OCI-LY7 (cell line): ENCODE data around the gene MPEG1. TPM values are rescaled to one million over a fixed set of nuclear protein-coding genes. Genes with fewer than 3 reads are reported as not detected.

Experiments
- Bru-seq: library from RNA; stranded (reverse); fragments of 400-500 nt; gene quantifications from one replicate; lab custom pipeline; 2021; lab: Mats Ljungman, UMichigan
- BruChase-seq, 2 experiments: library from RNA; stranded (reverse); fragments of 400-500 nt; gene quantifications; one replicate each; lab custom pipeline; 2021; lab: Mats Ljungman, UMichigan
- BruUV-seq: library from RNA; stranded (reverse); fragments of 400-500 nt; replicated peaks from 2 replicates; lab custom pipeline; 2021; lab: Mats Ljungman, UMichigan
- CTCF ChIA-PET: fragments of 300-600 bp; sonication (Branson Sonifier 250); formaldehyde crosslinking; loops from one replicate; lab custom pipeline; 2022; ENCODE audit warnings: antibody characterized with exemption; ENCODE audit not compliant: unreplicated experiment; lab: Charles Lee
- POLR2A ChIA-PET: fragments of 300-600 bp; sonication (Branson Sonifier 250); formaldehyde crosslinking; loops from one replicate; lab custom pipeline; 2022; ENCODE audit warnings: antibody characterized with exemption; lab: Charles Lee
- DNase-seq: peaks from one replicate; pipeline ENCODE4 v3.0.0-alpha.2; 2015; ENCODE audit warnings: low spot score
- H2AFZ ChIP-seq: fragments of 200-600 bp; sonication (generic), shearing (Covaris generic); 2 replicates; pipeline ENCODE4 v1.6.1; 2014; ENCODE audit warnings: mild to moderate bottlenecking, antibody characterized with exemption, low read length, moderate library complexity
- H3K27ac ChIP-seq: fragments of 200-600 bp; sonication (generic); 2 replicates; pipeline ENCODE4 v1.5.1; 2014; ENCODE audit warnings: mixed run types, low read depth, mild to moderate bottlenecking, moderate library complexity, low read length, inconsistent platforms; ENCODE audit not compliant: poor library complexity, severe bottlenecking
- H3K36me3 ChIP-seq: fragments of 200-600 bp; sonication (generic); 2 replicates; pipeline ENCODE4 v1.6.1; 2014; ENCODE audit warnings: mild to moderate bottlenecking, antibody characterized with exemption, low read length, moderate library complexity, mixed read lengths; ENCODE audit not compliant: insufficient read depth
- H3K4me1 ChIP-seq: fragments of 200-600 bp; sonication (generic); 2 replicates; pipeline ENCODE4 v1.5.1; 2014; ENCODE audit warnings: mild to moderate bottlenecking, low read length; ENCODE audit not compliant: insufficient read depth, poor library complexity, severe bottlenecking
- H3K4me2 ChIP-seq: fragments of 200-600 bp; sonication (generic); 2 replicates; pipeline ENCODE4 v1.6.1; 2014; ENCODE audit warnings: mild to moderate bottlenecking, low read length
- H3K4me3 ChIP-seq: fragments of 200-600 bp; sonication (generic); 2 replicates; pipeline ENCODE4 v1.5.1; 2014; ENCODE audit warnings: mild to moderate bottlenecking, low read depth, low read length; ENCODE audit not compliant: poor library complexity, severe bottlenecking
- H3K79me2 ChIP-seq: fragments of 200-600 bp; sonication (generic); 2 replicates; pipeline ENCODE4 v1.6.1; 2016; ENCODE audit warnings: low read depth, mild to moderate bottlenecking, low read length, moderate library complexity, mixed read lengths; ENCODE audit not compliant: insufficient read depth
- H3K9me2 ChIP-seq: fragments of 200-600 bp; sonication (generic); 2 replicates; pipeline ENCODE4 v1.6.1; 2016; ENCODE audit warnings: mild to moderate bottlenecking, low read length, mixed read lengths; ENCODE audit not compliant: insufficient read depth
- H3K9me3 ChIP-seq: fragments of 200-600 bp; sonication (generic); 2 replicates; pipeline ENCODE4 v1.6.1; 2014; ENCODE audit warnings: mild to moderate bottlenecking, mixed run types, low read length, mixed read lengths
- H4K20me1 ChIP-seq: fragments of 200-600 bp; sonication (generic); 2 replicates; pipeline ENCODE4 v1.6.1; 2014; ENCODE audit warnings: mild to moderate bottlenecking, antibody characterized with exemption, low read length, moderate library complexity, mixed read lengths; ENCODE audit not compliant: insufficient read depth
- EZH2phosphoT487 ChIP-seq: fragments of 200-600 bp; sonication (generic); IDR thresholded peaks from 2 replicates; pipeline ENCODE4 v1.6.1; 2018; ENCODE audit warnings: low read depth, borderline replicate concordance, mild to moderate bottlenecking, mixed run types, antibody characterized with exemption, low read length, moderate library complexity, mixed read lengths
- intact Hi-C: fragments of 100-400 bp; cut with micrococcal nuclease; formaldehyde crosslinking; loops from one replicate; pipeline ENCODE4 v1.10.0; 2022; ENCODE audit not compliant: unreplicated experiment
- long read RNA-seq: library from polyadenylated mRNA; stranded (forward); transcript quantifications from one replicate; pipeline ENCODE4 v2.0.0, GENCODE V29; 2022
- total RNA-seq, 2 experiments: library from RNA; depleted of rRNA in 1 of 2; stranded (reverse); fragments of >200 nt in 1 of 2; shearing (Covaris generic) in 1 of 2; gene quantifications; 2 replicates each; pipeline ENCODE4 v1.2.3, GENCODE V29; 2014 to 2022
- TF ChIP-seq, protein P1 (sequence below): fragments of 200-600 bp; sonication (generic); conservative IDR thresholded peaks from 2 replicates; pipeline ENCODE4 v1.5.1; 2014; ENCODE audit warnings: mild to moderate bottlenecking, antibody characterized with exemption, low read length, moderate library complexity, mixed read lengths

The MPEG1 gene, protein sequence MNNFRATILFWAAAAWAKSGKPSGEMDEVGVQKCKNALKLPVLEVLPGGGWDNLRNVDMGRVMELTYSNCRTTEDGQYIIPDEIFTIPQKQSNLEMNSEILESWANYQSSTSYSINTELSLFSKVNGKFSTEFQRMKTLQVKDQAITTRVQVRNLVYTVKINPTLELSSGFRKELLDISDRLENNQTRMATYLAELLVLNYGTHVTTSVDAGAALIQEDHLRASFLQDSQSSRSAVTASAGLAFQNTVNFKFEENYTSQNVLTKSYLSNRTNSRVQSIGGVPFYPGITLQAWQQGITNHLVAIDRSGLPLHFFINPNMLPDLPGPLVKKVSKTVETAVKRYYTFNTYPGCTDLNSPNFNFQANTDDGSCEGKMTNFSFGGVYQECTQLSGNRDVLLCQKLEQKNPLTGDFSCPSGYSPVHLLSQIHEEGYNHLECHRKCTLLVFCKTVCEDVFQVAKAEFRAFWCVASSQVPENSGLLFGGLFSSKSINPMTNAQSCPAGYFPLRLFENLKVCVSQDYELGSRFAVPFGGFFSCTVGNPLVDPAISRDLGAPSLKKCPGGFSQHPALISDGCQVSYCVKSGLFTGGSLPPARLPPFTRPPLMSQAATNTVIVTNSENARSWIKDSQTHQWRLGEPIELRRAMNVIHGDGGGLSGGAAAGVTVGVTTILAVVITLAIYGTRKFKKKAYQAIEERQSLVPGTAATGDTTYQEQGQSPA
- total RNA-seq (2014; rRNA removed; shearing (Covaris generic)) (0.06 TPM in 1 of 2 replicates, not detected in the other), total RNA-seq (2022) (12.4 and 13.5 TPM in 2 replicates), Bru-seq, nascent RNA (percentile 94 among the genes with signal in this experiment), BruChase-seq, experiment 1, labeled RNA remaining after a 6-hour chase (percentile 89 among the genes with signal in this experiment), BruChase-seq, experiment 2, labeled RNA remaining after a 2-hour chase (percentile 97 among the genes with signal in this experiment)
- long read RNA-seq, full-length matches to known transcripts, result 9 of 9 reads
- long read RNA-seq, partial matches to known transcripts, result 0 of 9 reads
- long read RNA-seq, other reads (novel, unspliced or antisense), result 0 of 9 reads

DNA sequence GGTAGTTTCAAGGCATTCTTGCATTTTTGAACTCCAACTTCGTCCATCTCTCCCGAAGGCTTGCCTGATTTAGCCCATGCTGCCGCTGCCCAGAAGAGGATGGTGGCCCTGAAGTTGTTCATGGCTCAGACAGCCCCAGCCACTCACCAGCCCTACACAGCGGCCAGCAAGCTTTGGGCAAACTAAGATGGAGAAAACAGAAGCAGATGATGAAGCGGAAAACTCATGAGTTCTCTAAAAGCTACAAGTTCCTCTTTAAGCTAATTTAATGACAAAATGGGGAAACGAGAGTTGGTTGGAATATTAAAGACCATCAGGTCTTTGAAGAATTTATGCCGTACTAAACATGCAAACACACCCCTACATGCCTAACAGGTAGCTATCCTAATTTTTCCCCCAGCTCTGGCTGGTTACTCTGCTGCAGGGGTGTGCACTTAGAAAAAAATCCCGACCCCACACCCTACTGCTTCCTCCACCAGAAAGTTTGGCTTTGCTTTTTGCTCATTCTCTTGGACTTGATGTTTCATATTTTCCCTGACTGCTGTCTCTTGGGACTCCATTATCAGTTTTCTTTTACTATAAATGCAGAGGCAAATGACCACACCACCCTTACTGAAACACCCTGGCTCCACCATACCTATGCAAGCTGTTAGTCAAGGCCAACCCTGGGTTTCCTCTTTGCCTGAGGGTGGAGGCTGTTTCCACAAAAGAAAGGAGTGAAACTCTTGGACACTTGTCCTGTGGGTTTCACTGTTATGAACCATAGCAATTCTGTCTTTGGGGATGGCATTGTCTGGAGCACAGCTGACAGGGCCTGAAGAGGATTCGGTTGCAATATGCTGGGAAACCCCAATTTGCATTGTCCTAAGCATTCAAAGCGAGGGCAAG is at the start of gene MPEG1:
Gene MPEG1, minus strand, starts transcription at position 184 of the 888 bp plus-strand sequence. Its CDS starts 62 bp downstream, at position 122.
- CTCF ChIA-PET, result interaction anchor here (0.9 to 1.0 kb wide), 2 partner anchors 10 to 11 kb away, joined by 3 read pairs; no protein-coding TSS in a partner anchor
- peak; percentile 70 for DNase-seq
- no TSS peak for BruUV-seq
- Histone ChIP-seq H4K20me1 (no peaks in the 10 kb centered on the region), H3K9me2 (no peaks in the 10 kb centered on the region), H3K27ac (no peak within 1 kb of the TSS), H3K4me1 (peaks cover 44% of the 10 kb centered on the region), H3K79me2 (no peaks in the 10 kb centered on the region), H3K9me3 (no peaks in the 10 kb centered on the region), H2AFZ (no peak within 1 kb of the TSS; the same call in 1 of the 2 replicates), H3K4me3 (peak within 1 kb of the TSS; percentile 45), H3K36me3 (no peaks in the 10 kb centered on the region), H3K4me2 (peak within 1 kb of the TSS; percentile 70)
- intact Hi-C loops, result no loop called here
- TF ChIP-seq, protein P1, sequence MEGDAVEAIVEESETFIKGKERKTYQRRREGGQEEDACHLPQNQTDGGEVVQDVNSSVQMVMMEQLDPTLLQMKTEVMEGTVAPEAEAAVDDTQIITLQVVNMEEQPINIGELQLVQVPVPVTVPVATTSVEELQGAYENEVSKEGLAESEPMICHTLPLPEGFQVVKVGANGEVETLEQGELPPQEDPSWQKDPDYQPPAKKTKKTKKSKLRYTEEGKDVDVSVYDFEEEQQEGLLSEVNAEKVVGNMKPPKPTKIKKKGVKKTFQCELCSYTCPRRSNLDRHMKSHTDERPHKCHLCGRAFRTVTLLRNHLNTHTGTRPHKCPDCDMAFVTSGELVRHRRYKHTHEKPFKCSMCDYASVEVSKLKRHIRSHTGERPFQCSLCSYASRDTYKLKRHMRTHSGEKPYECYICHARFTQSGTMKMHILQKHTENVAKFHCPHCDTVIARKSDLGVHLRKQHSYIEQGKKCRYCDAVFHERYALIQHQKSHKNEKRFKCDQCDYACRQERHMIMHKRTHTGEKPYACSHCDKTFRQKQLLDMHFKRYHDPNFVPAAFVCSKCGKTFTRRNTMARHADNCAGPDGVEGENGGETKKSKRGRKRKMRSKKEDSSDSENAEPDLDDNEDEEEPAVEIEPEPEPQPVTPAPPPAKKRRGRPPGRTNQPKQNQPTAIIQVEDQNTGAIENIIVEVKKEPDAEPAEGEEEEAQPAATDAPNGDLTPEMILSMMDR, result no peak
- TF ChIP-seq EZH2phosphoT487, result no peak
- POLR2A ChIA-PET, result interaction anchor here (0.6 to 3.6 kb wide), 5 partner anchors 10 to 60 kb away, joined by 3 to 11 read pairs (median 3); no protein-coding TSS in a partner anchor

DNA sequence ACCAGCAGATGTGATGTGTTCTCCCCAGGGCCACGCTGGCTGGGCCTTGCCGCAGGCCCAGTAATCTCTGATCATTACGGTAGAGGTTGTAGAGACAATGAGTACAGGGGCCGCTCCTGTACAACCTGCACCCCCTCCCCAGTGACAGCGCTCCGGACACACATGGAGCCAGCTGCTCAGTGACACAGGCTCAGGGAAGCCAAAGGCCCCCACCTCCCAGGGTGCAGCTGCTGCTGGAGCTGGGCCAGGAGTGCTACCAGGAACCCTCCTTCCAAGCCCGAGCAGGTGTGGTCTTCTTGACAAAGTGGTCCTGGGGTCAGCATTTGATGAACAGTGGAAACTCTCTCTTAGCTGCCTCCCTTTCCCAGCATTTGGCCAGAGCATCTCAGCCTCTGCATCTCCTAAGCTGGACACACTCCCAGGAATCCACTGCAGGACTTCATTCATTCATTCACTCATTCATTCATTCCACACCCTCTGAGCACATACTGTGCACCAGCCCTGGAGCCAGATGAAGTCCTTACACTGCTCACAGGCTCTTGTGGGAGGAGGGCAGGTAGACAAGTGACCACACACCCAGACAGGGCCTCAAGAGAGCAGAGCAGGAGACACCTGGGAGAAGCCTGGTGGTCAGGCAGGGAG is 49.6 kb upstream of the MPEG1 start:
- CTCF ChIA-PET, result interaction anchor here (0.6 to 1.9 kb wide), 3 partner anchors 9 to 24 kb away, joined by 3 to 7 read pairs (median 3); no protein-coding TSS in a partner anchor
- no peaks in the 10 kb centered on the region for H4K20me1 ChIP-seq
- no peaks in the 10 kb centered on the region for H3K9me2 ChIP-seq
- TF ChIP-seq, protein P1, result no peak
- TF ChIP-seq EZH2phosphoT487, result no peak
- intact Hi-C loops, result no loop called here
- H3K79me2 ChIP-seq, result no peaks in the 10 kb centered on the region
- peaks cover 45% of the 10 kb centered on the region for H3K4me1 ChIP-seq
- H3K36me3 ChIP-seq, result no peaks in the 10 kb centered on the region
- no TSS peak for BruUV-seq
- H3K27ac ChIP-seq, result no peak overlapping the region
- no peak overlapping the region for H2AFZ ChIP-seq
- no peak overlapping the region for H3K4me3 ChIP-seq
- no peaks in the 10 kb centered on the region for H3K9me3 ChIP-seq
- DNase-seq, result no peak
- H3K4me2 ChIP-seq, result no peak overlapping the region
- POLR2A ChIA-PET, result interaction anchor here (5.6 kb wide), 1 partner anchor 12 kb away, joined by 39 read pairs; no protein-coding TSS in a partner anchor
